CD4-positive, alpha-beta T cell treated with Interleukin-15 for 1 hour (primary cell): ENCODE measurements around the gene RNF34.

Source experiments
- DNase-seq: peaks from one replicate; pipeline ENCODE4 v3.0.0-alpha.2; 2020

Gene RNF34

DNA sequence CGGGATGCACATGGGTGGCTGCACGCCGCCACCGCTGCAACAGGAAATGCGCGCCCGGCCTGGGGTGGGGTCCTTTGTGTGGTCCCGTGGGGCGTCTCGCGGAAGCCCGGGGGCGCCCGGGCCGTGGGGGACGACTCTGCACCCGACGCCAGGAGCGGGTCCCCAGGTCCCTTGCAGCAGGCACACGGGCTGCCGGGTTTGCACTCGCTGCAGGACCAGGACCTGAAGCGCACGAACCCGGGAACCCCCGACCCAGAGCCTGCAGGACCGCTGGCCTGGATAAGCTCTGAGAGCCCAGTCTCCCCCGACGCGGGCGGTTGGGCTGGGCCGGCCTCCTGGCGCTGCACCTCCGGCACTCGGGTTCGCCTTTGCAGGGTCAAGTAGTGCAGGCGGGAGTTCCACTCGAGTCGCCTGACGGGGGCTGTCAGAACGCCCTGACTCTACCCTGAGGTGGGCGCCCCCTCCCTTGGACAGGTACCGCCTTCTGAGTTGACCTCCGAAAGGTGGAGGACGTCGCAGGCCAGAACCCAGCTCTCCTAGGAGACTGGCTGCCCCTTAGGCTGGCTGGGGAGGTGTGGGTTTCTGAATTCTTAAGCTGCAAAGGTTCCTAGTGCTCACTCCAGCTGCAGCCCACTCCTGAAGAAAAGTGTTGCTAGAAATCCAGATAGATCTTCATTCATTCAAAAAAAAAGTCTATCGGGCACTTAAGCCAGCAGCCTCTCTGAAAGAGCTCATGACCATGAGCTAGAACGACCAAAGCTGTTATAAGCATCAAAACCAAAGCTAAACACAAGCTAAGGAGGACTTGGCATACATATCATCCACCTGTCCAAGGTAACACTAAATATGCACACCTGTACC is 68.0 kb downstream of the RNF34 start:
- DNase-seq = no peak

GRCh38 chr12:121468499-121468801 is 68.5 kb downstream of the RNF34 start:
- no peak for DNase-seq

DNA sequence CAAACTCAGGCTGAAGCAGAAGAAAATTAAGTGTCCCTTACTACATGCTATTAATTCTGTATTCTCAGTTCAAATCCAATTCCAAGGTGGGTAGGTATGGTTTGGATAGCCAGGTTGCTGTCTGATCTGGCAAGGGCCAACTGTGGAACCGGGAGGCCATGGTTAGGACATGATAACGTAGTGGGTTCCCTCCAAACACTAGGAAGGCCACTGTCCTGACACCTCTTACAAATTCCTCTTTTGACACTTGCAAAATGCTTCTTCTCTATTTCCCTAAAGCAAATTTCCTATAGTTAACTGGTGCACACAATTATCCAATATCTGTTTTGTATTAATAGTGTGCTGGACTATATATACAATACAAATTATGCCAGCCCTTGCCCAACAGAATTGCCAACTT is 70.8 kb downstream of the RNF34 start:
- no peak for DNase-seq

- no peak for DNase-seq
Observed at GRCh38 chr12:121472150-121472905, 72.4 kb downstream of the RNF34 start.
